Measurements from ENCODE around the gene CD93.

The CD93 gene

DNA sequence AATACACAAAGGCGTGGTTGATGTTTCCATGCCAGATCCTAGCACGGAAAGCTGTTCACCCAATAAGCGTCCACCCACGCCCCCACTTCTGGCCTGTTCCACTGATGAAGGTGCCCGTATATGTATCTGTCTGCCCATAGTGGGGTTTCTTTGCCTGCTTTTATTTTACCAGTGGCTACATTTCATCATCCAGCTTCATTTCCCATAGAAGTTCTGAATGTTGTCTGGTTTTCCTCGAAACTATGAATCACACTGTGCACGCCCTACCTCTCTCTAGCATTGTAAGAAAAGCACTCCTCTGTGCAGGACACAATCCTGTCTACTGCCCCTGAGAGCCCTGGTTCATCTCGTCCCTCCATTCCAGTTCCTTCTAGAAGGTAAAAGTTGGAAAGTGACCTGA, 8.8 kb upstream of the CD93 start:
- TF ChIP-seq, protein P1, sequence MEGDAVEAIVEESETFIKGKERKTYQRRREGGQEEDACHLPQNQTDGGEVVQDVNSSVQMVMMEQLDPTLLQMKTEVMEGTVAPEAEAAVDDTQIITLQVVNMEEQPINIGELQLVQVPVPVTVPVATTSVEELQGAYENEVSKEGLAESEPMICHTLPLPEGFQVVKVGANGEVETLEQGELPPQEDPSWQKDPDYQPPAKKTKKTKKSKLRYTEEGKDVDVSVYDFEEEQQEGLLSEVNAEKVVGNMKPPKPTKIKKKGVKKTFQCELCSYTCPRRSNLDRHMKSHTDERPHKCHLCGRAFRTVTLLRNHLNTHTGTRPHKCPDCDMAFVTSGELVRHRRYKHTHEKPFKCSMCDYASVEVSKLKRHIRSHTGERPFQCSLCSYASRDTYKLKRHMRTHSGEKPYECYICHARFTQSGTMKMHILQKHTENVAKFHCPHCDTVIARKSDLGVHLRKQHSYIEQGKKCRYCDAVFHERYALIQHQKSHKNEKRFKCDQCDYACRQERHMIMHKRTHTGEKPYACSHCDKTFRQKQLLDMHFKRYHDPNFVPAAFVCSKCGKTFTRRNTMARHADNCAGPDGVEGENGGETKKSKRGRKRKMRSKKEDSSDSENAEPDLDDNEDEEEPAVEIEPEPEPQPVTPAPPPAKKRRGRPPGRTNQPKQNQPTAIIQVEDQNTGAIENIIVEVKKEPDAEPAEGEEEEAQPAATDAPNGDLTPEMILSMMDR (IDR thresholded peaks at IDR 0.05; ENCODE audit: low read depth, low read length, missing control alignments) = no peak
- H3K4me3 ChIP-seq (replicated peaks; ENCODE audit: low read depth, low read length) = no peak overlapping the region
- DNase-seq (ENCODE audit: extremely low read depth, low read depth) = no peak

DNA sequence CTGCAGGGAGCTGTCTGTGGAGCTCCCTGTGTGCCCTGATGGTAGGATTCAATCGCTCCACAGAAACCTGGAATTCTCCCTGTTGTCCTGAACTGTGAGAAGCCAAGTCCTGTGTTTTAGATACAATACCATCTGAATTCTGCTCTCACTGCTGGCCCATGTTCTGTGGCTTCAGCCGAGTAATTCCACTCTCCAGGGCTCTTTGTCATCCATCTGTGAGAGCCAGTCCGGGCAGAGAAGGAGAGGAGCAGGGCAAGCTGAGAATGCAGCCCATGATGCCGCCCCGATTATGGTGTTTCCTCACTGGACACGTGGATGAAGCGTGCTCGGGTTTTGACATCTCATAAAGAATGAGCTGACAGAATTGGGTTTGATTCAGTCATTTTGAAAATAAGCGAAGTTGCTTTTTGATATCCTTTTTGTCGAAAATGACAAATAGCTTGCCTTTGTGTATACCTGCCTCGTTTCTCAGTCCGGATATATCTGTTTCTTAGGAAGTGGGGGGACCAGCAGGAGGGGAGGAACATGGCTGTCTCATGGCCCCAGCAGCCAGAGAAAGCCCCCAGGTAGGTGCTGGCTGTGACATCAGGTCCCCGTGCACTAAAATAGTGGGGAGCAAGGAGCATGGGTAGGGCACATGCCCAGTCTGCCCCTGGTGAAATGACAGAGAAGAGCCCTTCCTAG, 8.2 kb upstream of the CD93 start:
- H3K4me3 ChIP-seq (replicated peaks; ENCODE audit: low read depth, low read length) = no peak overlapping the region
- TF ChIP-seq, protein P1 (IDR thresholded peaks at IDR 0.05; ENCODE audit: low read depth, low read length, missing control alignments) = no peak
- DNase-seq (ENCODE audit: extremely low read depth, low read depth) = no peak

DNA sequence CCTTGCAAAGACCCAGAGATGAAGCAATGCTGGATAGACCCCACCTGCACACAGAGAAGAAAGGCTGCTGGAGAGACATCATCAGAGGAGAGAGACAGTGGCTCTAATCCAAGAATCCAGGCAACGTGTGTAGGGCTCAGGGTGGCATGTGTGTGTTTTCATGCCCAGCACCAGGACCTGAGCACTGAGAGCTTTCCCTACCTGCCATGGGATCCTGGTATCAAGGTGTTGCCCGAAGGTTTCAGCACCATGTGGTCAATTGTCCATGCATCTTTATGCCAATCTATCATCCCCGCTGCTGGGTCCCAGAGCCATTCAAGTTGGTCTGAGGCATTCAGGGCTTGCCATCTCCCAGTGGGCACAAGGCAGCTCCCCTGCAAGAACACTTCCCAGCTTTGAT, 7.5 kb upstream of the CD93 start:
- TF ChIP-seq, protein P1 (IDR thresholded peaks at IDR 0.05; ENCODE audit: low read depth, low read length, missing control alignments) = no peak
- no peak overlapping the region for H3K4me3 ChIP-seq (replicated peaks; ENCODE audit: low read depth, low read length)
- DNase-seq (ENCODE audit: extremely low read depth, low read depth) = no peak

DNA sequence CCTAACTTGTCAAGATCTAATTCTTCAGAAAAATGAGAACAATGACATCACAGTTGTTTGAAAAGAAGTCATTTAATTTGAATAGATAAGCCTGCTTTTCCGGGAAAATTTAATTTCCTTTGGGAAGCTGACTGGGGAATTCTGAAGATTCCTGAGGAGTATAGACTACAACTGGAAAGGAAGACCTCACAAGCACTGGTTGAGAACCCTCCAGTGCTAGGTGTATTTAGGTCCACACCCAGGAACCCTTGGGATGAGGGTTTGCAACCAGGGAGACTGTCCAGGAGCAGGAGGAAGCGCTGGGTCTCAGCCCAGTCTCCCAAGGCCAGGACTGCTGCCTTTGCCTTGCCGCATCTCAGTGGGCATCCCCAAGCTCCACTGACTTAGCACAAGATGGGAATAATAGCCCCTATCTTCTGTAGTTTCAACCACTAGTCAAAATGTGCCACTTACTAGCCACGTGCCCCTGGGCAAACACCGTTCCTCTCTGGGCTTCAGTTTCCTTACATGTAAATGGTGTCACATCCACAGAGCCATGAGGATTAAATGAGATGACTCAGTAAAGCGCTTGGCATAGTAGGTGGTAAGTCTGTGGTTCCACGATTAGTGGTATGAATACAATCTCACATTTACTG, 6.9 kb upstream of the CD93 start:
- TF ChIP-seq, protein P1 (IDR thresholded peaks at IDR 0.05; ENCODE audit: low read depth, low read length, missing control alignments) = no peak
- no peak for DNase-seq (ENCODE audit: extremely low read depth, low read depth)
- no peak overlapping the region for H3K4me3 ChIP-seq (replicated peaks; ENCODE audit: low read depth, low read length)

DNA sequence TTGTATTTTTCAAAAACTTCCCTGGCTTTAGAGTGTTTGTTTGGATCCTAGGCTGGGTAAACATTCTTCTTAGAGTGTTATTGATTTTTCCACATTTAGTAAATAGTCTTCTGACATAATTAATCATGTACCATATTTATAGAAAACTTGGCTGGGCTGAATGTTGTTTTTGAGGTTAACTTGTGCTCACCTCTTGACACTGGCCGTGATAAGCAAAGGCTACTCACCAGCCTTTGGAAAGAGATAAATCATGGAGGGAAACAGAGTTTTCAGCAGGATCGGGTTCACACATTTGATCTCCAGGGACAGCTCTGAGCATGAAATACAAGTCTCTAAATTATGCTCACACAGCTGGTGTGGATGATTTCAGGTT, 6.2 kb upstream of the CD93 start:
- DNase-seq (ENCODE audit: extremely low read depth, low read depth) = no peak
- H3K4me3 ChIP-seq (replicated peaks; ENCODE audit: low read depth, low read length) = no peak overlapping the region
- TF ChIP-seq, protein P1 (IDR thresholded peaks at IDR 0.05; ENCODE audit: low read depth, low read length, missing control alignments) = no peak

DNA sequence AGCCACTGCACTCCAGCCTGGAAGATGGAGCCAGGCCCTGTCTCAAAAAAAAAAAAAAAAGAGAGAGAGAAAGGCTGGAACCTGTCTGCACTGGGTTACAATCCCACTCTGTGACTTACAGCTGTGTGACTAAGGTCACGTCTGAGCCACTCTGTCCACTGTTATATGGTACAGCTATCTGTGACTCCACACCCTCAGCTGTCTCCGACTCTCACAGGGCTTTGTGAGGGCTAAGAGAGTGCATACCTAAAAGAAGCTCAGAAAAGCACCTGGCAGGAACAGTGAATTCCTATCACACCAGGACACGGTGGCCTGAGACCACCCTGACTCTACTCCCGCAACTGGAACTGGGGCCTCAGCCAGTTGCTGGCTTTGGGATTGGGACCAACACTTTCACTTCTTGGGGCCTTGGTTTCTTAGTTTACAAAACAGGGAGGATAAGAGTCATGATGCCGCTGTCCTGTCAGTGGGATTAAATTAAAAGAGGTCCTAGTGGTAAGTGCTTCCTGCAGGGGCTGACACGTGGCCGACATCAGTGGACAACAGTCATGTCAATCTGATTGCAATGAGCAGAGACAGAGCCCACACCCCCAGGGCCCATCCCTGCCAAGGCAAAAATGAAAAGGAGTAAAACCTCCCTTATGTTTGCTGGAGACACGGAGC, 5.7 kb upstream of the CD93 start:
- no peak for DNase-seq (ENCODE audit: extremely low read depth, low read depth)
- H3K4me3 ChIP-seq (replicated peaks; ENCODE audit: low read depth, low read length) = no peak overlapping the region
- TF ChIP-seq, protein P1 (IDR thresholded peaks at IDR 0.05; ENCODE audit: low read depth, low read length, missing control alignments) = no peak

Measured in HFF-Myc (cell line).